Right ventricle myocardium inferior (tissue), 1 donor: ENCODE measurements around the gene ZNF45. TPM values are rescaled to one million over a fixed set of nuclear protein-coding genes. Genes with fewer than 3 reads are reported as not detected.

ENCODE experiments used
- total RNA-seq: library from RNA; stranded (reverse); fragmentation: NEBNext Ultra II Directional; extraction: Animal tissue kit (Norgen Biotek cat#: 25700); gene quantifications from one replicate; pipeline ENCODE4 v1.2.1, GENCODE V29; 2021
- donor health status: DM: no; HTN: yes; CAD: no; lungs with severe emphysema.

The ZNF45 gene
- total RNA-seq, 1 donor from 2014 or later, result 7.8 TPM

Other genes with a start within 250 kb of the ZNF45 start
- not detected for gene IRGC, start 219.2 kb downstream of the ZNF45 start, total RNA-seq
- 15.7 TPM for gene SMG9, start 180.3 kb downstream of the ZNF45 start, total RNA-seq
- 0.41 TPM for gene KCNN4, start 154.3 kb downstream of the ZNF45 start, total RNA-seq
- 0.92 TPM for gene LYPD5, start 132.8 kb downstream of the ZNF45 start, total RNA-seq
- 11.1 TPM for gene ZNF283, start 108.0 kb downstream of the ZNF45 start, total RNA-seq
- gene ZNF404, start 51.3 kb downstream of the ZNF45 start, total RNA-seq, result 7.6 TPM
- 3.9 TPM for gene ZNF221, start 15.9 kb upstream of the ZNF45 start, total RNA-seq
- 7.6 TPM for gene ZNF155, start 48.9 kb upstream of the ZNF45 start, total RNA-seq
- 2.1 TPM for gene ZNF230, start 67.7 kb upstream of the ZNF45 start, total RNA-seq
- gene ZNF222, start 90.1 kb upstream of the ZNF45 start, total RNA-seq, result 2.6 TPM
- 2.4 TPM for gene ZNF223, start 116.8 kb upstream of the ZNF45 start, total RNA-seq
- gene ZNF284, start 136.9 kb upstream of the ZNF45 start, total RNA-seq, result 1.7 TPM
- gene ZNF224, start 159.1 kb upstream of the ZNF45 start, total RNA-seq, result 10.2 TPM
- 3.0 TPM for gene ZNF225, start 178.1 kb upstream of the ZNF45 start, total RNA-seq
- 9.4 TPM for gene ZNF234, start 206.3 kb upstream of the ZNF45 start, total RNA-seq
- 15.7 TPM for gene ZNF226, start 229.8 kb upstream of the ZNF45 start, total RNA-seq